Left ventricle myocardium inferior (tissue), 1 donor: Measurements from ENCODE around the gene SDR42E2. TPM values are rescaled to one million over a fixed set of nuclear protein-coding genes. Genes with fewer than 3 reads are reported as not detected.
A peak's percentile ranks its signal among the peaks of the same experiment; 100 is the strongest.
"Not testable (repeated sequence)": the region's sequence is repeated elsewhere in the genome, so short reads cannot be mapped to it uniquely, and the experiment has no call there.

Source experiments
- DNase-seq: peaks from one replicate; pipeline ENCODE4 v3.0.0-alpha.2; 2020
- H3K27ac ChIP-seq: fragments of 200-600 bp; replicated peaks from 2 replicates; pipeline ENCODE4 v1.8.0; 2021
- H3K27me3 ChIP-seq: fragments of 200-600 bp; 2 replicates; pipeline ENCODE4 v1.8.0; 2021; ENCODE audit warnings: low read depth
- H3K36me3 ChIP-seq: fragments of 200-600 bp; 2 replicates; pipeline ENCODE4 v1.8.0; 2021
- H3K4me1 ChIP-seq: fragments of 200-600 bp; 2 replicates; pipeline ENCODE4 v1.8.0; 2021
- H3K4me3 ChIP-seq: fragments of 200-600 bp; 2 replicates; pipeline ENCODE4 v1.8.0; 2021; ENCODE audit warnings: mild to moderate bottlenecking, moderate library complexity
- H3K9me3 ChIP-seq: fragments of 200-600 bp; replicated peaks from 2 replicates; pipeline ENCODE4 v1.8.0; 2021
- intact Hi-C: fragments of 100-400 bp; cut with micrococcal nuclease; formaldehyde crosslinking; loops from one replicate; pipeline ENCODE4 v1.11.0; 2022
- total RNA-seq: library from RNA; stranded (reverse); fragmentation: NEBNext Ultra II Directional; extraction: Animal tissue kit (Norgen Biotek cat#: 25700); gene quantifications from one replicate; pipeline ENCODE4 v1.2.1, GENCODE V29; 2021
- TF ChIP-seq, protein P1 (sequence below): fragments of 200-600 bp; IDR thresholded peaks from 2 replicates; pipeline ENCODE4 v1.8.0; 2021; ENCODE audit warnings: antibody characterized with exemption, mild to moderate bottlenecking, borderline replicate concordance
- donor health status: DM: no; HTN: yes; CAD: no; lungs with severe emphysema.

The SDR42E2 gene
- total RNA-seq, 1 donor from 2014 or later, result 0.08 TPM

DNA sequence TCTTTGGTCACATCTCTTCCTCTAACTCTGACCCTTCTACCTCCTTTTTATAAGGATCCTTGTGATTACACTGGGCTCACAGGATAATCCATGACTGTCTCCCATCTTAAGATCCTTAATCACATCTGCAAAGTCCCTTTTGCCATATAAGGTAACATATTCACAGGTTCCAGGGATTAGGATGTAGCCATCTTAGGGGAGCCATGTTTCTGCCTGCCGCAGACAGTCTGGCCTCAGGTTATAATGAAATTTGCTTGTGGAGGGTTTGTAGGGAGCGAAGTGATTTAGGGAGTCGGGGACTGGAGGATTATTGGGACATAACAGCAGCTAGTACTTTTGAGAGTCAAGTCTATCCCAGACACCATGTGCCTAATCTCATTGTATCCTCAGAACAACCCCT, 51.5 kb downstream of the SDR42E2 start:
- Histone ChIP-seq H3K4me3 (no peak overlapping the region), H3K27me3 (no peaks in the 10 kb centered on the region), H3K4me1 (peaks cover 80% of the 10 kb centered on the region), H3K9me3 (peaks cover 4% of the 10 kb centered on the region), H3K27ac (no peak overlapping the region), H3K36me3 (no peaks in the 10 kb centered on the region)
- intact Hi-C loops, result no loop called here
- TF ChIP-seq, protein P1, sequence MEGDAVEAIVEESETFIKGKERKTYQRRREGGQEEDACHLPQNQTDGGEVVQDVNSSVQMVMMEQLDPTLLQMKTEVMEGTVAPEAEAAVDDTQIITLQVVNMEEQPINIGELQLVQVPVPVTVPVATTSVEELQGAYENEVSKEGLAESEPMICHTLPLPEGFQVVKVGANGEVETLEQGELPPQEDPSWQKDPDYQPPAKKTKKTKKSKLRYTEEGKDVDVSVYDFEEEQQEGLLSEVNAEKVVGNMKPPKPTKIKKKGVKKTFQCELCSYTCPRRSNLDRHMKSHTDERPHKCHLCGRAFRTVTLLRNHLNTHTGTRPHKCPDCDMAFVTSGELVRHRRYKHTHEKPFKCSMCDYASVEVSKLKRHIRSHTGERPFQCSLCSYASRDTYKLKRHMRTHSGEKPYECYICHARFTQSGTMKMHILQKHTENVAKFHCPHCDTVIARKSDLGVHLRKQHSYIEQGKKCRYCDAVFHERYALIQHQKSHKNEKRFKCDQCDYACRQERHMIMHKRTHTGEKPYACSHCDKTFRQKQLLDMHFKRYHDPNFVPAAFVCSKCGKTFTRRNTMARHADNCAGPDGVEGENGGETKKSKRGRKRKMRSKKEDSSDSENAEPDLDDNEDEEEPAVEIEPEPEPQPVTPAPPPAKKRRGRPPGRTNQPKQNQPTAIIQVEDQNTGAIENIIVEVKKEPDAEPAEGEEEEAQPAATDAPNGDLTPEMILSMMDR, result no peak
- DNase-seq, result no peak

DNA sequence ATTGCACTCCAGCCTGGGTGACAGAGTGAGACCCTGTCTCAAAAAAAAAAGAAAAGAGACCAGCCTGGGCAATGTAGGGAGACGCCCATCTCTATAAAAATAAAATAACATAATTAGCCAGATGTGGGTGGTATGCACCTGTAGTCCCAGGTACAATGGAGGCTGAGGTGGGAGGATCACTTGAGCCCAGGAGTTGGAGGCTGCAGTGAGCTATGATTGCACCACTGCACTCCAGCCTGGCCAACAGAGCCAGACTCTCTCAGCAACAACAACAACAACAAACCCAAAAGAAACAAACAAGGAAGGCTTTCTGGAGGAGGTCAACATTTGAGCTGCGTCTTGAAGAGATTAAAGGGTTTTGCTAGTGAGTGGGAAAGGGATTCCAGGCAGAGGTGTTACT, 52.1 kb downstream of the SDR42E2 start:
- DNase-seq, result no peak
- Histone ChIP-seq H3K4me3 (no peak overlapping the region), H3K27me3 (no peaks in the 10 kb centered on the region), H3K36me3 (no peaks in the 10 kb centered on the region), H3K9me3 (peaks cover 4% of the 10 kb centered on the region), H3K4me1 (peaks cover 80% of the 10 kb centered on the region), H3K27ac (no peak overlapping the region)
- intact Hi-C loops, result no loop called here
- TF ChIP-seq, protein P1, result no peak

DNA sequence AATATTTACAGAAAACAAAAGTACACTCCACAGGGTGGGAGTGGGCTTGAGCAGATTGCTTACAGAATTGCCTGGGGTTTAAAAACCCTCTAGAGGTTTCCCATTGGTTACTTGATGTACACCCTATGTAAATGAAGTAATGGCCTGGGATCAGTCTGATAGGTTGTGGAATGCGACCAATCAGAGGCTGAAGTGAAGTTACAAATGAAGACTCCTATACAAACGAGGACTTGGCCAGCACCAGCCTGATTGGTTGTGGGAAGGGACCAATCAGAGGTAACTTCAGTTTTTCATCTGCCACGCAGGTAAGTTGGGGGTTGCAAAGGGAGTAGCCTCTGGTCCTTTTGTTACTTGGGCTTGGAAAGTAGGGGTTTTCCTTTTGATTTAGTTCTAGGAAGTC, 52.6 kb downstream of the SDR42E2 start:
- Histone ChIP-seq H3K36me3 (no peaks in the 10 kb centered on the region), H3K27ac (no peak overlapping the region), H3K9me3 (peaks cover 4% of the 10 kb centered on the region), H3K27me3 (no peaks in the 10 kb centered on the region), H3K4me3 (no peak overlapping the region), H3K4me1 (peaks cover 80% of the 10 kb centered on the region)
- intact Hi-C loops, result no loop called here
- TF ChIP-seq, protein P1, result no peak
- no peak for DNase-seq

DNA sequence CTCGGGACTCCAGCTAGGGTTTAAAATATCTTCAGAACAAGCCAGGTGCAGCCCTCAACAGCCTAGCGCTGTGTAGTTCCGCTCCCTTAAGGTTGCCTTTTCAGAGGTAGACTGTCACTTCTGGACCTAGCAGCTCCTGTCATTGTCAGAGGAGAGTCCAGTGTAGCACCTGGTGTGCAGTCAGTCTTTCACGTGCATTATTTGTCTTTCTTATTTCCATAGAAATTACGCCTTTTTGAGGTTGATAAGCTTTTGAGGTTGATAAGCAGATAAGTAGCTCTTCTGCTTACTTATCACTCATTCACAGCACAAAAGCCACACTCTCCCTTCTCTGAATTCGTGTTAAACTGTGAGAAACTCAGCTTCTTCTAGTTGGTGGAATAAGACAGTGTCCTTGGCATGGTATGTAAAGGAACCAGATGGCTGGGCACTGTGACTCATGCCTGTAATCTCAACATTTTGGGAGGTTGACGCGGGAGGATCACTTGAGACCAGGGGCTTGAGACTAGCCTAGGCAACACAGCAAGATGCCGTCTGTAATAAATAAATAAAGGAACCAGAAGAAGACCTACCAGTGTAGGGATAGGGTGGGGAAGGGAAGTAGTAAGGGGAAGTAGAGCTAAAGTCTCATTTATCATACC, 54.0 kb downstream of the SDR42E2 start:
- peaks cover 80% of the 10 kb centered on the region for H3K4me1 ChIP-seq
- TF ChIP-seq, protein P1, result no peak
- intact Hi-C loops, result no loop called here
- H3K4me3 ChIP-seq, result no peak overlapping the region
- no peaks in the 10 kb centered on the region for H3K27me3 ChIP-seq
- H3K36me3 ChIP-seq, result no peaks in the 10 kb centered on the region
- no peaks in the 10 kb centered on the region for H3K9me3 ChIP-seq
- H3K27ac ChIP-seq, result peak overlapping the region; percentile 27
- DNase-seq, result no peak

DNA sequence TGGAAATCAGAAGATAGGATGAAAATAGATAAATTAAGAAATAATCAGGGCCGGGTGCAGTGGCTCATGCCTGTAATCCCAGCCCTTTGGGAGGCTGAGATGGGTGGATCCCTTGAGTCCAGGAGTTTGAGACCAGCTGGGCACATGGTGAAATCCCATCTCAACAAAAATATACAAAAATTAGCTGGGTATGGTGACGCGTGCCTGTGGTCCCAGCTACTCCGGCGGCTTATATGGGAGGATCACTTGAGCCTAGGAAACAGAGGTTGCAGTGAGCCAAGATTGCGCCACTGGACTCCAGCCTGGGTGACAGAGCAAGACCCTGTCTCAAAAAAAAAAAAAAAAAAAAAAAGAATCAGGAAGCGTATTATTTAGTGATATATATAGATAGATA, 54.5 kb downstream of the SDR42E2 start:
- H3K27me3 ChIP-seq, H3K4me3 ChIP-seq, H3K36me3 ChIP-seq, H3K9me3 ChIP-seq, DNase-seq, intact Hi-C loops: not testable (repeated sequence)
- peak overlapping the region; percentile 27 for H3K27ac ChIP-seq
- H3K4me1 ChIP-seq, result peaks cover 80% of the 10 kb centered on the region

DNA sequence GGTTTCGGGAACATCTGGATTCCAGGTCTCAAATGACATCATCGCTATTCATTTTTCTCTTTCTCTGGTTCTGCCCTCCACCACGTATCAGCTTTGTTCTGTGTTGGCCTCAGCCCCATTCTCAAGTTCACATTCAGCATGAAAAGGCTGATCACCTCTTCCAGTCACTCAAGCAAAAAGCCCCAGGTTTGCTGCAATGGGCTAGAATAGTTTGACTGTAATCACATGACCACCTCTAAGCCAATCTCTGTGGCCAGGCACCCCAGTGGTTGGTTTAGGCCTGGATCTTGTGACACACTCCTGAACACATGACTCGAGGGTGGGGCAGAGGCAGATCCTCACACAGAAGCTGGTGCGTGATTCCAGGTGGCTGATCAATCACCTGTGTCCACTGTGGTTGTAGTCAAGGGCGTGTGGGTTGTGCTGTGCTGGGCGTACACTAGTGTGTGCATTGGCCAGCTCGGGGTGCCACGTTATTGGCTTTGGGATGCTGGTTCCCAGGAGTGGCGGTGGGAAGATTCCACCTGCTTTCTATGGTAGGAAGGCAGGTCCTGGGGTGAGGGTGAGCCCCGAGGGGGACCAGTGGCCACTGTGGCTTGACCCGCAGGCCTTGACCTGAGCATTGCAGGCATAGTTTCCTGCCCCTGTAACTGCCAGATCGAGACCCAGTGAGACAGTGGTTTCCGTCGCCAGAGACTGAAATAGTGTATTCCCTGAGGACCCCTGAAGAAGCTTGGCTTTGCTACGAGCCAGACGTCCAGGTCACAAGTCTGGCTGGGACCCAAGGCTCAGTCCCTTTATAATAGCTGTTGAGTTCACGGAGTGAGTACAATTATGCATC, 55.8 kb downstream of the SDR42E2 start:
- H3K9me3 ChIP-seq, result no peaks in the 10 kb centered on the region
- TF ChIP-seq, protein P1, result no peak
- H3K36me3 ChIP-seq, result no peaks in the 10 kb centered on the region
- no peaks in the 10 kb centered on the region for H3K27me3 ChIP-seq
- intact Hi-C loops, result no loop called here
- peak overlapping the region; percentile 78 for H3K27ac ChIP-seq
- DNase-seq, result peak; percentile 30
- peaks cover 67% of the 10 kb centered on the region for H3K4me1 ChIP-seq
- no peak overlapping the region for H3K4me3 ChIP-seq
